GM12878 (cell line): Measurements from ENCODE around the gene FRK. TPM values are rescaled to one million over a fixed set of nuclear protein-coding genes. Genes with fewer than 3 reads are reported as not detected.

Experiments
- ATAC-seq: fragments of 200-7000 bp; cut with Tn5 transposase; 3 replicates; pipeline ENCODE4 v1.9.1; 2020; ENCODE audit warnings: mild to moderate bottlenecking, moderate library complexity
- BruUV-seq: library from RNA; stranded (reverse); fragments of 400-500 nt; replicated peaks from 2 replicates; lab custom pipeline; 2021; lab: Mats Ljungman, UMichigan
- CTCF ChIA-PET: fragments of 300-600 bp; sonication (Branson Sonifier 250); formaldehyde crosslinking; extraction: SDS; loops from one replicate; lab custom pipeline; 2021; ENCODE audit warnings: inconsistent platforms; lab: Yijun Ruan, JAX
- POLR2A ChIA-PET: fragments of 350-600 bp; formaldehyde crosslinking; extraction: SDS; loops from one replicate; lab custom pipeline; 2021; ENCODE audit warnings: inconsistent platforms; lab: Charles Lee
- RAD21 ChIA-PET: fragments of 300-600 bp; sonication (Branson Sonifier 250); formaldehyde crosslinking; loops from one replicate; lab custom pipeline; 2023; ENCODE audit warnings: antibody characterized with exemption; ENCODE audit not compliant: unreplicated experiment; lab: Charles Lee
- SMC1A ChIA-PET: fragments of 300-600 bp; sonication (Branson Sonifier 250); formaldehyde crosslinking; loops from one replicate; lab custom pipeline; 2023; ENCODE audit not compliant: unreplicated experiment, uncharacterized antibody; lab: Charles Lee
- DNase-seq: peaks from one replicate; pipeline ENCODE4 v3.0.0-alpha.2; 2011; ENCODE audit warnings: low read depth, low spot score
- FAIRE-seq: peaks from 3 replicates; lab custom pipeline; 2011; peaks lifted over from hg19 to GRCh38; lab: Jason Lieb, UNC
- H2AFZ ChIP-seq: 2 replicates; pipeline ENCODE4 v1.6.0; 2011; ENCODE audit warnings: low read depth, low read length, control low read depth; ENCODE audit not compliant: control insufficient read depth
- H3K27ac ChIP-seq: 2 replicates; pipeline ENCODE4 v1.5.1; 2011; ENCODE audit warnings: control low read depth; ENCODE audit not compliant: control insufficient read depth, insufficient read depth
- H3K27me3 ChIP-seq, 2 experiments: replicated peaks in 1 of 2; 2 replicates each; pipeline versions ENCODE4 v1.6.0 to v1.6.1; 2011; ENCODE audit warnings: low read length in 1 of 2; ENCODE audit not compliant: control insufficient read depth in 2 of 2, insufficient read depth in 2 of 2
- H3K36me3 ChIP-seq, 2 experiments: 2 replicates each; pipeline ENCODE4 v1.5.1; 2011; ENCODE audit warnings: low read length in 1 of 2; ENCODE audit not compliant: control insufficient read depth in 2 of 2, insufficient read depth in 2 of 2
- H3K4me1 ChIP-seq: 2 replicates; pipeline ENCODE4 v1.6.1; 2011; ENCODE audit warnings: mild to moderate bottlenecking, low read length, moderate library complexity, mixed read lengths; ENCODE audit not compliant: control insufficient read depth, insufficient read depth
- H3K4me2 ChIP-seq: 2 replicates; pipeline ENCODE4 v1.6.0; 2011; ENCODE audit warnings: control low read depth; ENCODE audit not compliant: control insufficient read depth, insufficient read depth
- H3K4me3 ChIP-seq: fragments of 200-600 bp; sonication (generic); 2 replicates; pipeline ENCODE4 v1.5.1; 2016
- H3K79me2 ChIP-seq: 2 replicates; pipeline ENCODE4 v1.6.0; 2011; ENCODE audit warnings: low read length; ENCODE audit not compliant: control insufficient read depth, insufficient read depth
- H3K9ac ChIP-seq: 2 replicates; pipeline ENCODE4 v1.8.0; 2011; ENCODE audit warnings: low read length, control low read depth, mixed read lengths; ENCODE audit not compliant: control insufficient read depth, insufficient read depth
- H3K9me3 ChIP-seq: replicated peaks from 3 replicates; pipeline ENCODE4 v1.5.1; 2011; ENCODE audit warnings: mild to moderate bottlenecking, low read length; ENCODE audit not compliant: control insufficient read depth, insufficient read depth
- H4K20me1 ChIP-seq: 2 replicates; pipeline ENCODE4 v1.6.0; 2011; ENCODE audit not compliant: control insufficient read depth, insufficient read depth
- CHD4 ChIP-seq: fragments of 200-600 bp; sonication (generic); IDR thresholded peaks from 2 replicates; pipeline ENCODE4 v1.6.1; 2016; ENCODE audit warnings: mild to moderate bottlenecking
- E2F4 ChIP-seq: IDR thresholded peaks from 2 replicates; pipeline ENCODE4 v1.6.1; 2012; ENCODE audit warnings: low read depth, low read length, improper control_type of control experiment
- FOXK2 ChIP-seq: fragments of 450-650 bp; IDR thresholded peaks from 2 replicates; pipeline ENCODE4 v1.6.1; 2017; ENCODE audit warnings: mild to moderate bottlenecking, moderate library complexity
- HDAC2 ChIP-seq: fragments of 200-600 bp; sonication (generic); IDR thresholded peaks from 2 replicates; pipeline ENCODE4 v1.6.1; 2017
- IRF4 ChIP-seq: IDR thresholded peaks from 2 replicates; pipeline ENCODE4 v1.6.1; 2011; ENCODE audit warnings: low read depth, low read length
- NFYA ChIP-seq: IDR thresholded peaks from 2 replicates; pipeline ENCODE4 v1.6.1; 2011; ENCODE audit warnings: low read depth, mild to moderate bottlenecking, low read length, improper control_type of control experiment, borderline replicate concordance
- POLR2A ChIP-seq: IDR thresholded peaks from 2 replicates; pipeline ENCODE4 v1.6.1; 2011; ENCODE audit warnings: low read depth, mild to moderate bottlenecking, low read length
- RAD51 ChIP-seq: fragments of 450-650 bp; IDR thresholded peaks from 2 replicates; pipeline ENCODE4 v1.6.1; 2016; ENCODE audit warnings: moderate library complexity, mild to moderate bottlenecking, inconsistent platforms
- RB1 ChIP-seq: fragments of 450-650 bp; formaldehyde crosslinking; IDR thresholded peaks from 2 replicates; pipeline ENCODE4 v1.6.1; 2017; ENCODE audit warnings: mild to moderate bottlenecking, borderline replicate concordance
- RCOR1 ChIP-seq: conservative IDR thresholded peaks from 2 replicates; pipeline ENCODE4 v1.6.1; 2012; ENCODE audit warnings: low read depth, low read length, improper control_type of control experiment
- SREBF1 ChIP-seq: IDR thresholded peaks from 2 replicates; pipeline ENCODE4 v1.6.1; 2012; ENCODE audit warnings: mild to moderate bottlenecking, low read length
- TAF1 ChIP-seq: IDR thresholded peaks from 2 replicates; pipeline ENCODE4 v1.6.1; 2011; ENCODE audit warnings: mild to moderate bottlenecking, low read depth, low read length, borderline replicate concordance
- TBL1XR1 ChIP-seq: IDR thresholded peaks from 2 replicates; pipeline ENCODE4 v1.6.1; 2012; ENCODE audit warnings: low read depth, low read length, improper control_type of control experiment
- USF1 ChIP-seq: IDR thresholded peaks from 2 replicates; pipeline ENCODE4 v1.6.1; 2011; ENCODE audit warnings: borderline replicate concordance, low read depth, mild to moderate bottlenecking, moderate library complexity, mixed read lengths, low read length; ENCODE audit not compliant: insufficient read depth; ENCODE audit errors: extremely low read length
- ZBED1 ChIP-seq: IDR thresholded peaks from 2 replicates; pipeline ENCODE4 v1.6.1; 2016; ENCODE audit warnings: borderline replicate concordance
- ZNF384 ChIP-seq: IDR thresholded peaks from 2 replicates; pipeline ENCODE4 v1.6.1; 2012; ENCODE audit warnings: low read depth, mild to moderate bottlenecking, low read length, improper control_type of control experiment, borderline replicate concordance
- WGBS: methylation state at CpG from one replicate; pipeline ENCODE4 v1.1.6; 2016; ENCODE audit warnings: low lambda C conversion rate; ENCODE audit not compliant: insufficient replicate concordance, insufficient coverage; ENCODE audit errors: missing lambda C conversion rate; 5-methylcytosine and 5-hydroxymethylcytosine counted together
- in situ Hi-C: fragments of 300-500 bp; cut with MboI; formaldehyde crosslinking; loops from 9 replicates; pipeline ENCODE4 v1.14.3; 2018; ENCODE audit warnings: mixed read lengths
- intact Hi-C: fragments of 100-400 bp; cut with micrococcal nuclease; formaldehyde crosslinking; loops from one replicate; pipeline ENCODE4 v1.14.2; 2022; ENCODE audit not compliant: unreplicated experiment
- polyA plus RNA-seq, 11 experiments: library from polyadenylated mRNA; depleted of rRNA in 4 of 11; unstranded in 6 of 11; stranded (reverse) in 5 of 11; fragments of >200 nt; fragmentation: Nextera tagmentation in 4 of 11; fragmentation: Illumina TruSeq in 1 of 11; extraction: Ambion mirVana in 4 of 11; extraction: Trizol in 1 of 11; gene quantifications; 1 replicate in 1 of 11; 2 replicates in 10 of 11; pipeline versions ENCODE4 v1.2.1 to v1.2.3, GENCODE V29; 2011 to 2016; ENCODE audit warnings: inconsistent platforms in 2 of 11, missing spikeins in 2 of 11, low read depth in 1 of 11
- total RNA-seq, 4 experiments: library from RNA; depleted of rRNA in 3 of 4; stranded (reverse); fragments of >200 nt in 3 of 4; fragmentation: Illumina TruSeq in 1 of 4; extraction: Trizol in 1 of 4; gene quantifications; 2 replicates each; pipeline versions ENCODE4 v1.2.1 to v1.2.3, GENCODE V29; 2013 to 2021
- TF ChIP-seq, protein P1 (sequence below): fragments of 450-650 bp; formaldehyde crosslinking; IDR thresholded peaks from 2 replicates; pipeline ENCODE4 v1.4.0; 2020; ENCODE audit warnings: mild to moderate bottlenecking, moderate library complexity

FRK gene
- total and polyA plus RNA-seq, 10 of the 15 experiments (the other 5 are each of a cell fraction or from before 2014, with no cell fraction given): 0.29 to 2.4 (median 1.2) TPM

- no peak for TF ChIP-seq RAD51
- no peak for TF ChIP-seq NFYA
- no peak for TF ChIP-seq IRF4
- TF ChIP-seq TBL1XR1: no peak
- TF ChIP-seq ZBED1: no peak
- TF ChIP-seq RB1: no peak
- TF ChIP-seq USF1: no peak
- no peak for TF ChIP-seq POLR2A
- TF ChIP-seq HDAC2: no peak
- no peak for TF ChIP-seq SREBF1
- TF ChIP-seq ZNF384: no peak
- no peak for TF ChIP-seq E2F4
- TF ChIP-seq TAF1: no peak
- no peak for TF ChIP-seq CHD4
- TF ChIP-seq, protein P1, sequence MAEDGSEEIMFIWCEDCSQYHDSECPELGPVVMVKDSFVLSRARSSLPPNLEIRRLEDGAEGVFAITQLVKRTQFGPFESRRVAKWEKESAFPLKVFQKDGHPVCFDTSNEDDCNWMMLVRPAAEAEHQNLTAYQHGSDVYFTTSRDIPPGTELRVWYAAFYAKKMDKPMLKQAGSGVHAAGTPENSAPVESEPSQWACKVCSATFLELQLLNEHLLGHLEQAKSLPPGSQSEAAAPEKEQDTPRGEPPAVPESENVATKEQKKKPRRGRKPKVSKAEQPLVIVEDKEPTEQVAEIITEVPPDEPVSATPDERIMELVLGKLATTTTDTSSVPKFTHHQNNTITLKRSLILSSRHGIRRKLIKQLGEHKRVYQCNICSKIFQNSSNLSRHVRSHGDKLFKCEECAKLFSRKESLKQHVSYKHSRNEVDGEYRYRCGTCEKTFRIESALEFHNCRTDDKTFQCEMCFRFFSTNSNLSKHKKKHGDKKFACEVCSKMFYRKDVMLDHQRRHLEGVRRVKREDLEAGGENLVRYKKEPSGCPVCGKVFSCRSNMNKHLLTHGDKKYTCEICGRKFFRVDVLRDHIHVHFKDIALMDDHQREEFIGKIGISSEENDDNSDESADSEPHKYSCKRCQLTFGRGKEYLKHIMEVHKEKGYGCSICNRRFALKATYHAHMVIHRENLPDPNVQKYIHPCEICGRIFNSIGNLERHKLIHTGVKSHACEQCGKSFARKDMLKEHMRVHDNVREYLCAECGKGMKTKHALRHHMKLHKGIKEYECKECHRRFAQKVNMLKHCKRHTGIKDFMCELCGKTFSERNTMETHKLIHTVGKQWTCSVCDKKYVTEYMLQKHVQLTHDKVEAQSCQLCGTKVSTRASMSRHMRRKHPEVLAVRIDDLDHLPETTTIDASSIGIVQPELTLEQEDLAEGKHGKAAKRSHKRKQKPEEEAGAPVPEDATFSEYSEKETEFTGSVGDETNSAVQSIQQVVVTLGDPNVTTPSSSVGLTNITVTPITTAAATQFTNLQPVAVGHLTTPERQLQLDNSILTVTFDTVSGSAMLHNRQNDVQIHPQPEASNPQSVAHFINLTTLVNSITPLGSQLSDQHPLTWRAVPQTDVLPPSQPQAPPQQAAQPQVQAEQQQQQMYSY: no peak
- no peak for TF ChIP-seq RCOR1
- TF ChIP-seq FOXK2: no peak
- Histone ChIP-seq H4K20me1 (no peaks in the 10 kb centered on the region), H3K9me3 (no peaks in the 10 kb centered on the region; the same call in 1 of the 3 replicates), H3K79me2 (peaks cover 1% of the 10 kb centered on the region; the same call in 1 of the 2 replicates), H2AFZ (no peak overlapping the region), H3K9ac (no peak overlapping the region), H3K4me2 (no peak overlapping the region), H3K4me3 (no peak overlapping the region), H3K27ac (peak overlapping the region; percentile 59; the same call in 1 of the 2 replicates), H3K27me3 (no peaks in the 10 kb centered on the region), H3K36me3 (no peaks in the 10 kb centered on the region), H3K4me1 (peaks cover 69% of the 10 kb centered on the region)
- no TSS peak for BruUV-seq
- SMC1A ChIA-PET: interaction anchor here (0.6 to 5.0 kb wide), 20 partner anchors 7 to 267 kb away, joined by 3 to 91 read pairs (median 6); partner anchors contain the start of genes FRK, NT5DC1 and TSPYL1
- ATAC-seq: no peak
- in situ Hi-C loops: loop anchor here (5.0 kb wide), 1 partner anchor 85 kb away; no protein-coding TSS in a partner anchor
- FAIRE-seq: peak; percentile 61
- POLR2A ChIA-PET: interaction anchor here (1.1 to 5.3 kb wide), 3 partner anchors 84 to 94 kb away, joined by 3 to 40 read pairs (median 13); partner anchors contain the start of gene NT5DC1
- CTCF ChIA-PET: interaction anchor here (1.0 to 7.8 kb wide), 14 partner anchors 9 to 240 kb away, joined by 3 to 183 read pairs (median 8); partner anchors contain the start of genes FRK and NT5DC1
- 94% methylated on average over 1 of the region's 1 CpG for WGBS
- intact Hi-C loops: loop anchor here (10.0 kb wide), 2 partner anchors 242 to 652 kb away; partner anchors contain the start of genes TSPYL4 and ZUP1
- no peak for DNase-seq
- RAD21 ChIA-PET: interaction anchor here (0.9 to 5.3 kb wide), 15 partner anchors 8 to 116 kb away, joined by 3 to 102 read pairs (median 14); partner anchors contain the start of genes FRK and NT5DC1
Measured at GRCh38 chr6:116012471-116012949, 48.2 kb downstream of the FRK start.
